Activated CD8-positive, alpha-beta T cell treated with anti-CD3 and anti-CD28 coated beads, Interleukin-2, amount 10 ng/mL, durations not matched to agents 7 days and 5 days (primary cell): ENCODE results near the gene LINC01488. TPM values are rescaled to one million over a fixed set of nuclear protein-coding genes. Genes with fewer than 3 reads are reported as not detected.

Experiments used
- ATAC-seq: fragments of 150-1000 bp; cut with Tn5 transposase; one replicate; pipeline ENCODE4 v1.10.0; 2021; ENCODE audit warnings: moderate library complexity
- CTCF ChIA-PET: fragments of 350-600 bp; sonication (Branson Sonifier 250); formaldehyde crosslinking; loops from one replicate; lab custom pipeline; 2021; ENCODE audit warnings: antibody characterized with exemption; lab: Charles Lee
- POLR2A ChIA-PET: fragments of 350-600 bp; sonication (Branson Sonifier 250); formaldehyde crosslinking; loops from one replicate; lab custom pipeline; 2021; ENCODE audit warnings: antibody characterized with exemption; lab: Charles Lee
- DNase-seq: peaks from one replicate; pipeline ENCODE4 v3.0.0-alpha.2; 2020
- H3K27ac Mint-ChIP-seq: one replicate; pipeline ENCODE4 v1.8.0; 2021; ENCODE audit warnings: mild to moderate bottlenecking, mixed read lengths
- H3K27me3 Mint-ChIP-seq: one replicate; pipeline ENCODE4 v1.8.0; 2021; ENCODE audit warnings: low read depth, mixed read lengths
- H3K36me3 Mint-ChIP-seq: one replicate; pipeline ENCODE4 v1.8.0; 2021; ENCODE audit warnings: low read depth, mixed read lengths
- H3K4me1 Mint-ChIP-seq: one replicate; pipeline ENCODE4 v1.8.0; 2021; ENCODE audit warnings: low read depth, mixed read lengths
- H3K4me3 Mint-ChIP-seq: one replicate; pipeline ENCODE4 v1.8.0; 2021; ENCODE audit warnings: mild to moderate bottlenecking, mixed read lengths
- H3K9me3 Mint-ChIP-seq: one replicate; pipeline ENCODE4 v1.8.0; 2022; ENCODE audit warnings: mixed read lengths; ENCODE audit not compliant: insufficient read depth
- total RNA-seq, 2 experiments: library from RNA; stranded (reverse); gene quantifications; one replicate each; pipeline ENCODE4 v1.2.3, GENCODE V29; 2021

LINC01488 gene
- total RNA-seq, 2 experiments from 2014 or later, result not detected

- H3K9me3 Mint-ChIP-seq, result no peaks in the 10 kb centered on the region
- no peaks in the 10 kb centered on the region for H3K27me3 Mint-ChIP-seq
- no peak overlapping the region for H3K27ac Mint-ChIP-seq
- DNase-seq (no peak), ATAC-seq (no peak)
- H3K4me1 Mint-ChIP-seq, result peaks cover 9% of the 10 kb centered on the region
- no peaks in the 10 kb centered on the region for H3K36me3 Mint-ChIP-seq
- no peak overlapping the region for H3K4me3 Mint-ChIP-seq
- POLR2A ChIA-PET, result no interaction called here
- CTCF ChIA-PET, result no interaction called here
Measured at GRCh38 chr11:69539416-69540117, 58.1 kb downstream of the LINC01488 start.

GRCh38 chr11:69540118-69541000 is 58.9 kb downstream of the LINC01488 start:
- Mint-ChIP-seq H3K27me3 (peaks cover 2% of the 10 kb centered on the region), H3K27ac (no peak overlapping the region), H3K4me3 (no peak overlapping the region), H3K4me1 (peaks cover 9% of the 10 kb centered on the region), H3K36me3 (no peaks in the 10 kb centered on the region), H3K9me3 (no peaks in the 10 kb centered on the region)
- CTCF ChIA-PET, result no interaction called here
- POLR2A ChIA-PET, result no interaction called here
- ATAC-seq (no peak), DNase-seq (no peak)

GRCh38 chr11:69541001-69541285 is 59.5 kb downstream of the LINC01488 start:
- Mint-ChIP-seq H3K4me1 (peaks cover 9% of the 10 kb centered on the region), H3K9me3 (no peaks in the 10 kb centered on the region), H3K27ac (no peak overlapping the region), H3K4me3 (no peak overlapping the region), H3K27me3 (peaks cover 2% of the 10 kb centered on the region), H3K36me3 (no peaks in the 10 kb centered on the region)
- no peak for ATAC-seq
- ChIA-PET POLR2A (no interaction called here), CTCF (no interaction called here)
- DNase-seq, result no peak

- Mint-ChIP-seq H3K36me3 (no peaks in the 10 kb centered on the region), H3K27me3 (peaks cover 2% of the 10 kb centered on the region), H3K9me3 (no peaks in the 10 kb centered on the region), H3K4me3 (no peak overlapping the region), H3K4me1 (peaks cover 9% of the 10 kb centered on the region), H3K27ac (no peak overlapping the region)
- ATAC-seq (no peak), DNase-seq (no peak)
- CTCF ChIA-PET, result no interaction called here
- POLR2A ChIA-PET, result no interaction called here
Measured at GRCh38 chr11:69541501-69542313, 60.2 kb downstream of the LINC01488 start.

GRCh38 chr11:69542314-69543168 is 61.1 kb downstream of the LINC01488 start:
- no peak overlapping the region for H3K27ac Mint-ChIP-seq
- no peak for DNase-seq
- ATAC-seq, result no peak
- CTCF ChIA-PET, result no interaction called here
- H3K4me1 Mint-ChIP-seq, result peaks cover 14% of the 10 kb centered on the region
- POLR2A ChIA-PET, result no interaction called here
- peaks cover 2% of the 10 kb centered on the region for H3K27me3 Mint-ChIP-seq
- no peak overlapping the region for H3K4me3 Mint-ChIP-seq
- no peaks in the 10 kb centered on the region for H3K9me3 Mint-ChIP-seq
- H3K36me3 Mint-ChIP-seq, result no peaks in the 10 kb centered on the region

Other genes starting within 250 kb of the LINC01488 start
- gene MYEOV, start 187.5 kb upstream of the LINC01488 start, total RNA-seq, result not detected
- gene CCND1, start 159.5 kb downstream of the LINC01488 start, total RNA-seq, result under 1 TPM in 1 of 2 experiments, not detected in 1; 0.68 TPM
- gene LTO1, start 193.7 kb downstream of the LINC01488 start, total RNA-seq, result 10 to 100 TPM; 21.0 to 23.0 TPM
- gene FGF19, start 222.4 kb downstream of the LINC01488 start, total RNA-seq, result not detected